Measurements from ENCODE around the gene FAM117B.
A peak's percentile ranks its signal among the peaks of the same experiment; 100 is the strongest.

Gene FAM117B

GRCh38 chr2:202635428-202636212 lies 851 bp downstream of the FAM117B start:
- Histone ChIP-seq H3F3A (ENCODE audit: insufficient read depth) (0 out of 2 replicates have a peak, but pooled peaks cover 4% of the 10 kb centered on the region), H4K20me1 (ENCODE audit: low read depth, low read length) (no peaks in the 10 kb centered on the region), H3K36me3 (ENCODE audit: low read length) (no peaks in the 10 kb centered on the region), H3K4me2 (ENCODE audit: low read depth, low read length, poor library complexity, severe bottlenecking) (peak overlapping the region; percentile 77), H2AFZ (ENCODE audit: low read depth, low read length, severe bottlenecking) (peak overlapping the region; percentile 29), H3K9ac (ENCODE audit: low read length) (peak overlapping the region; percentile 83), H3K79me2 (ENCODE audit: insufficient read depth, low read length) (no peaks in the 10 kb centered on the region), H3K9me3 (ENCODE audit: insufficient read depth, low read length) (no peaks in the 10 kb centered on the region), H3K4me3 (ENCODE audit: insufficient read depth, low read length, poor library complexity, severe bottlenecking) (peak overlapping the region; percentile 99), H3K9me2 (replicated peaks; ENCODE audit: insufficient read depth, low read length) (no peaks in the 10 kb centered on the region), H3K27ac (ENCODE audit: low read depth, low read length) (peak overlapping the region; percentile 84), H3K27me3 (ENCODE audit: low read length) (no peaks in the 10 kb centered on the region)
- TF ChIP-seq CTCF (IDR thresholded peaks at IDR 0.05; ENCODE audit: insufficient read depth, low read length, poor library complexity, severe bottlenecking) (no peak), EZH2phosphoT487 (conservative IDR thresholded peaks at IDR 0.05; ENCODE audit: low read length) (no peak)

DNA sequence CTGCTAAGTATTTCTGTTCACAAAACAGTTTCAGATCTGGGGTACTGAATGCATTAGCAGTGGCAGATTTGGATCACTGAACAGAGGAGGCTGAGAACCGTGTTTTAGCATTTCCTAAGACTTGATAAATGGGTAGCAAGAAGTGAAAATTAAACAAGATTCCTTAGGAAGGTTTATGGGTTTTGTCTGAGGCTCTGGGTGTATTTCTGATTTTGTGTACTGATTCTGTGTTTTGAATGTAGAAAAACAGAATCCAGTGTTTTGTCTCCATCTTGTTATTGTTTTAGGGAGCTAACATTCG lies 1.4 kb downstream of the FAM117B start:
- TF ChIP-seq CTCF (IDR thresholded peaks at IDR 0.05; ENCODE audit: insufficient read depth, low read length, poor library complexity, severe bottlenecking) (no peak), EZH2phosphoT487 (conservative IDR thresholded peaks at IDR 0.05; ENCODE audit: low read length) (no peak)
- no peaks in the 10 kb centered on the region for H3K79me2 ChIP-seq (ENCODE audit: insufficient read depth, low read length)
- H2AFZ ChIP-seq (ENCODE audit: low read depth, low read length, severe bottlenecking), result peak overlapping the region; percentile 29
- H3K9me3 ChIP-seq (ENCODE audit: insufficient read depth, low read length), result no peaks in the 10 kb centered on the region
- no peaks in the 10 kb centered on the region for H3K27me3 ChIP-seq (ENCODE audit: low read length)
- H3K36me3 ChIP-seq (ENCODE audit: low read length), result no peaks in the 10 kb centered on the region
- H3K9ac ChIP-seq (ENCODE audit: low read length), result peak overlapping the region; percentile 83
- H3K4me2 ChIP-seq (ENCODE audit: low read depth, low read length, poor library complexity, severe bottlenecking), result peak overlapping the region; percentile 70
- H3K27ac ChIP-seq (ENCODE audit: low read depth, low read length), result peak overlapping the region; percentile 48
- H3K4me3 ChIP-seq (ENCODE audit: insufficient read depth, low read length, poor library complexity, severe bottlenecking), result peak overlapping the region; percentile 52
- H4K20me1 ChIP-seq (ENCODE audit: low read depth, low read length), result no peaks in the 10 kb centered on the region
- H3F3A ChIP-seq (ENCODE audit: insufficient read depth), result 0 out of 2 replicates have a peak, but pooled peaks cover 4% of the 10 kb centered on the region
- H3K9me2 ChIP-seq (replicated peaks; ENCODE audit: insufficient read depth, low read length), result no peaks in the 10 kb centered on the region

GRCh38 chr2:202638721-202639120 lies 4.0 kb downstream of the FAM117B start:
- no peaks in the 10 kb centered on the region for H3K36me3 ChIP-seq (ENCODE audit: low read length)
- TF ChIP-seq CTCF (IDR thresholded peaks at IDR 0.05; ENCODE audit: insufficient read depth, low read length, poor library complexity, severe bottlenecking) (no peak), EZH2phosphoT487 (conservative IDR thresholded peaks at IDR 0.05; ENCODE audit: low read length) (no peak)
- H3K9ac ChIP-seq (ENCODE audit: low read length), result no peak overlapping the region
- H2AFZ ChIP-seq (ENCODE audit: low read depth, low read length, severe bottlenecking), result no peak overlapping the region
- no peak overlapping the region for H3K4me3 ChIP-seq (ENCODE audit: insufficient read depth, low read length, poor library complexity, severe bottlenecking)
- no peak overlapping the region for H3K27ac ChIP-seq (ENCODE audit: low read depth, low read length)
- H3K9me3 ChIP-seq (ENCODE audit: insufficient read depth, low read length), result no peaks in the 10 kb centered on the region
- no peaks in the 10 kb centered on the region for H3K27me3 ChIP-seq (ENCODE audit: low read length)
- H4K20me1 ChIP-seq (ENCODE audit: low read depth, low read length), result no peaks in the 10 kb centered on the region
- no peaks in the 10 kb centered on the region for H3K9me2 ChIP-seq (replicated peaks; ENCODE audit: insufficient read depth, low read length)
- H3K4me2 ChIP-seq (ENCODE audit: low read depth, low read length, poor library complexity, severe bottlenecking), result no peak overlapping the region
- no peaks in the 10 kb centered on the region for H3K79me2 ChIP-seq (ENCODE audit: insufficient read depth, low read length)
- 0 out of 2 replicates have a peak, but pooled peaks cover 4% of the 10 kb centered on the region for H3F3A ChIP-seq (ENCODE audit: insufficient read depth)
